BLaER1 (cell line): ENCODE data around the gene YTHDF1.

Source experiments
- H3K27ac ChIP-seq: shearing (Covaris generic); formaldehyde crosslinking; 2 replicates; pipeline ENCODE4 v1.8.1; 2022
- H3K27me3 ChIP-seq: shearing (Covaris generic); formaldehyde crosslinking; 2 replicates; pipeline ENCODE4 v1.8.1; 2022
- H3K36me3 ChIP-seq: shearing (Covaris generic); formaldehyde crosslinking; 2 replicates; pipeline ENCODE4 v1.8.1; 2022
- H3K4me1 ChIP-seq: shearing (Covaris generic); formaldehyde crosslinking; 2 replicates; pipeline ENCODE4 v1.8.1; 2022
- H3K4me2 ChIP-seq: shearing (Covaris generic); formaldehyde crosslinking; 2 replicates; pipeline ENCODE4 v1.8.1; 2022
- H3K4me3 ChIP-seq: shearing (Covaris generic); formaldehyde crosslinking; 2 replicates; pipeline ENCODE4 v1.8.1; 2022
- H3K9ac ChIP-seq: shearing (Covaris generic); formaldehyde crosslinking; 2 replicates; pipeline ENCODE4 v1.8.1; 2022
- H3K9me3 ChIP-seq: shearing (Covaris generic); formaldehyde crosslinking; 2 replicates; pipeline ENCODE4 v1.8.1; 2022
- H4K20me1 ChIP-seq: shearing (Covaris generic); formaldehyde crosslinking; 2 replicates; pipeline ENCODE4 v1.8.1; 2022
- Cebpa-rat ChIP-seq: shearing (Covaris generic); IDR thresholded peaks from 2 replicates; pipeline ENCODE4 v1.8.1; 2022

The YTHDF1 gene

DNA sequence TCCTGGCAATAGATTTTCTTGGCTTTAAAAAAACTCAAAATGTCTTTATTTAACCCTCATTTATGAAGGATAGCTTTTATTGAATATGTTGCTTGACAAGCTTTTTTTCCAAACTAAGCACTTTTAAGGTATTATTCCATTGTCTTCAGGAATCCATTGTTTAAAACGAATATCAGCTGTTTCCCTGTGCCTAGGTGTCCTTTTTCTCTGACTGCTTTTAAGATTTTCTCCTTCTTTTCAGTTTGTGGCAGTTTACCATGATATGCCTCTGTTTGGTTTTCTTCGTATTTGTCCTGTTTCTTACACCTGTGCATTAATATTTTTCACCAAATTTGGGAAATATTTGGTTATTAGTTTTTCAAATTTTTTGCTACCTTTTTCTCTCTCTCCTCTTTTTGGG, 68.4 kb downstream of the YTHDF1 start:
- Histone ChIP-seq H3K27ac (no peak overlapping the region), H3K9ac (no peak overlapping the region), H3K4me3 (no peak overlapping the region; the same call in 1 of the 2 replicates), H3K4me1 (peaks cover 35% of the 10 kb centered on the region), H3K36me3 (no peaks in the 10 kb centered on the region), H3K4me2 (no peak overlapping the region), H3K9me3 (peaks cover 44% of the 10 kb centered on the region), H4K20me1 (no peaks in the 10 kb centered on the region), H3K27me3 (no peaks in the 10 kb centered on the region)
- no peak for TF ChIP-seq Cebpa-rat
